NB4 (cell line): Measurements from ENCODE around the gene SHB.

Experiments used
- DNase-seq: peaks from one replicate; pipeline ENCODE4 v3.0.0; 2010; ENCODE audit warnings: low read depth
- H3K4me3 ChIP-seq: one replicate; pipeline ENCODE4 v1.5.1; 2011; ENCODE audit warnings: mild to moderate bottlenecking, low read depth, low read length, moderate library complexity
- MYC ChIP-seq: IDR thresholded peaks from 2 replicates; pipeline ENCODE4 v1.6.1; 2011; ENCODE audit warnings: low read depth, low read length
- POLR2A ChIP-seq: IDR thresholded peaks from 2 replicates; pipeline ENCODE4 v1.6.1; 2011; ENCODE audit warnings: mild to moderate bottlenecking; ENCODE audit not compliant: insufficient read length; ENCODE audit errors: extremely low read depth
- TF ChIP-seq, protein P1 (sequence below): IDR thresholded peaks from 2 replicates; pipeline ENCODE4 v1.6.1; 2011; ENCODE audit warnings: low read depth, low read length
- TF ChIP-seq, protein P2 (sequence below): IDR thresholded peaks from one replicate; pipeline ENCODE4 v1.5.1; 2012; ENCODE audit warnings: low read depth, low read length

SHB gene

DNA sequence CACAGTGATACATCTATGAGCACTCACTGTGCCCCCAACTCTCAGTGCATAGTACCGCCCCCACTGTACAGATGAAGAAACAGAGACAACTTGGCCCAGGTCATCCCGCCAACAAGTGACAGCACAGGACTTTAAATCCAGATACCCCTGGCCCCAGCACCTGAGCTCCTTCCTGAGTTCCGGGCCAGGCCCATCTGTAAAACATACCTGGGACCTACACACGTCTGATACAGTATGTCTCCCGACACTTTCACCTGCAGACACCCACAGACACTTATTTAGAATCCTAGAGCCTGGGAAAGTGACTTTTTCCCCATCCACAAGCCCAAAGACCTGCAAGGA lies 104.3 kb downstream of the SHB start:
- DNase-seq: no peak
- no peak for TF ChIP-seq POLR2A
- TF ChIP-seq, protein P1, sequence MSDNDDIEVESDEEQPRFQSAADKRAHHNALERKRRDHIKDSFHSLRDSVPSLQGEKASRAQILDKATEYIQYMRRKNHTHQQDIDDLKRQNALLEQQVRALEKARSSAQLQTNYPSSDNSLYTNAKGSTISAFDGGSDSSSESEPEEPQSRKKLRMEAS: no peak
- TF ChIP-seq MYC: no peak
- TF ChIP-seq, protein P2, sequence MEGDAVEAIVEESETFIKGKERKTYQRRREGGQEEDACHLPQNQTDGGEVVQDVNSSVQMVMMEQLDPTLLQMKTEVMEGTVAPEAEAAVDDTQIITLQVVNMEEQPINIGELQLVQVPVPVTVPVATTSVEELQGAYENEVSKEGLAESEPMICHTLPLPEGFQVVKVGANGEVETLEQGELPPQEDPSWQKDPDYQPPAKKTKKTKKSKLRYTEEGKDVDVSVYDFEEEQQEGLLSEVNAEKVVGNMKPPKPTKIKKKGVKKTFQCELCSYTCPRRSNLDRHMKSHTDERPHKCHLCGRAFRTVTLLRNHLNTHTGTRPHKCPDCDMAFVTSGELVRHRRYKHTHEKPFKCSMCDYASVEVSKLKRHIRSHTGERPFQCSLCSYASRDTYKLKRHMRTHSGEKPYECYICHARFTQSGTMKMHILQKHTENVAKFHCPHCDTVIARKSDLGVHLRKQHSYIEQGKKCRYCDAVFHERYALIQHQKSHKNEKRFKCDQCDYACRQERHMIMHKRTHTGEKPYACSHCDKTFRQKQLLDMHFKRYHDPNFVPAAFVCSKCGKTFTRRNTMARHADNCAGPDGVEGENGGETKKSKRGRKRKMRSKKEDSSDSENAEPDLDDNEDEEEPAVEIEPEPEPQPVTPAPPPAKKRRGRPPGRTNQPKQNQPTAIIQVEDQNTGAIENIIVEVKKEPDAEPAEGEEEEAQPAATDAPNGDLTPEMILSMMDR: no peak
- no peak overlapping the region for H3K4me3 ChIP-seq

DNA sequence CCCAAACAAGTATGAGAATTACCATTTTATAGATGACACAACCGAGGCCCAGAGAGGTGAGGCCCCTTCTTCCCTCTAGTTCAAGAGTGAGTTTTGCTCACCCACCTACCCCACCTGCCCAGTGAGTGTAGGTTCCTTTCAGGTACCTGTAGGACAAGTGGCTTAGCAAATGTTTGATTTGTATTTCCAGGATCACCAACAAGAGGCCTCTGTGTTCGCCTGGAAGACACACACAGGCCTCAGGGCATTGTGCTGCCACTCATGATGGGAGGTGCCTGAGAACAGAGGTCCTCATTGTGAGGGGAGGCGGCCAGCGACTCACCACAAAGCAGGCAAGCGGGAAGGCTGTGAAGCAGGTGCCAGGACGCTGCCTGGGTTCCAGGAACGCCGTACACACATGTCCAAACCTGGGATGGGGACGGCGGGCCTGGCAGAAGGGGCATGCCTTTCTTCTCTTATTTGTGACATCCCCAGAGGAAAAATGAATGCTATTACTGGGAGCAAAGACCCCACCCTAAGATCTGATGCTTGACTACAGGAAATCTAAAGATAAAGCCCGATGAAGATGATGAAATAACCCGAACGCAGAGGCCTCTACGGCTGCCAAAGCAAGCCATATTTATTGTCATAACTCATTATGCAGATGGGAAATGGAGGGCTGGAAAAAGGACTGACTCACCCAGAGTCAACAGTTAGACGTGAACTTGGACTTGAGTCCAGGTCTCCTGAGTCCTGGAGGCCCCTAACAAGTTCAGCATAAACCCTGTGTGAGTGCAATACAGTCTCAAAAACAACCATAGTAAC lies 104.9 kb downstream of the SHB start:
- peak; percentile 60 for DNase-seq
- no peak overlapping the region for H3K4me3 ChIP-seq
- TF ChIP-seq, protein P2: no peak
- TF ChIP-seq MYC (no peak), POLR2A (no peak)
- TF ChIP-seq, protein P1: no peak

DNA sequence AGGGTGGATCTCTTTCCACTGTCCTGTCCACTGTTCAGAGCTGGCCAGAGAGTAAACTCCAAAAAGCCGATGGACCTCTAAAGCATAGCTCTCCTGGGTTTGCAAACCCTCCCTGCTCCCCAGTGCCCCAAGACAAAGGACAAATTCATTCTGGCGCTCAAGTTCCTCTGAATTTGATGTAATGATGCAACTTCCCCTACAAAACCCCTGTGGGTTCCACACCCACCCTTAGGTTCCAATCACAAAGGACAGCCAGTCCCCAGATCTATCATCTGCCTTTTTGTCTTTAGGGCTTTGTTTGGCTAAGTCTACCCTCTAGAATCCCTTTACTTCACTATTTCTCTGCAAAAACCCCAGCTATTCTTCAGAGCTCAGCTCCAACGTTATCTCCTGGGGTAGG lies 107.7 kb downstream of the SHB start:
- H3K4me3 ChIP-seq: no peak overlapping the region
- TF ChIP-seq, protein P1: no peak
- TF ChIP-seq POLR2A (no peak), MYC (no peak)
- TF ChIP-seq, protein P2: no peak
- peak; percentile 74 for DNase-seq

DNA sequence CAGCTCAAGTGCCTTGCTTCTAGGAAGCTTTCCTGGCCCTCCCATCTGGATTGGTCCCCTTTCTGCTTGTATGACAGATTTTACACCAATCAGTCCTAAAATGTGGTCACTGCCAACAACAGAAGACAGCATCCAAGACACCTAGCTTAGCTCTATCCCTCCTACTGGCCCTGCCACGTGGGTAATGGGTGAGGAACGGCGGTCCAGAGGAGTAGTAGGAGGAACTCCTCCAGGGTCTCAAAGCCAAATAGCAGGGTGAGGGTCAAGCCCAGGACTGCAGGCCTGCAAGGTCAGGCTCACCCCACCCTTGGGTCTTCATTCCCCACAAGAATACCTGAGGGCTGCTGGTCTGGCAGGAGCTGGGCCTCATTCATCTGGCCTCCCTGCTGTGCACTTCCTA lies 108.4 kb downstream of the SHB start:
- no peak for TF ChIP-seq POLR2A
- no peak overlapping the region for H3K4me3 ChIP-seq
- no peak for DNase-seq

DNA sequence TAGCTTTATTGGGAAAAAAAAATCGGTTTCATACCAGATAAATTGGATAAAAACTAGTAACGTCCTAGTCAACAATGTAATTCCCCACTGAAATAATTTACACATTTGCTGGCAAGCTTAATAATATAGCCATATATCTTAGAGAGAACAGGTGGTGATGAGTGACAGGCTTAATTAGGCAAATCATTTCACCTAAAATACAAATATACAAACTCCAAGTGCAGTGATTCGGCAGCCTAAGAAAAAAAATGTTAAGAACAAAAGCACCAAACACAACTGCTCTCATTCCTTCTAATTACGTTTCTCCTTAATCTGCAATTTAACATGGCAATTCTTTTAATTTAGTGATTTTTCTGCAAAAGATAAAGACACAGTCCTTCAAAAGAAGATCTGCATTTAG lies 109.1 kb downstream of the SHB start:
- no peak overlapping the region for H3K4me3 ChIP-seq
- DNase-seq: no peak
- TF ChIP-seq, protein P1: no peak
- no peak for TF ChIP-seq MYC
- TF ChIP-seq, protein P2: no peak
- TF ChIP-seq POLR2A: no peak

DNA sequence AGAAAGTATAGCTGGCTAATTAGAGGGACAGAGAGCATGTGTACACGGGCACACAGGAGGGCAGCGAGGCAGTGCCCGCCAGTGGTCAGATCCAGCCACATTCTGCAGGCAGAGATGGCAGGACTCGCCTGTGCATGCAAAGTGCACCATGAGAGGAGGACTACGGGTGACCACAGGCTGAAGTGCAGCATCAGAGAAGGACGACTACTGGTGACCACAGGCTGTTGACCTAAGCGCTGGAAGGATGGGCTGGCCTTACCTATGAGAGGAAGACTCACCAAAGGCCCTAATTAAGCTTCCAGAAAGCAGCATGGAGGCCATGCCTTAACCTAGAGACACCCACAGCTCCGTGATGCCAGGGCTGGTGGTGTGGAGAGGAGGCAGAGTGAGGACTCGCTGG lies 110.9 kb downstream of the SHB start:
- TF ChIP-seq, protein P2: no peak
- TF ChIP-seq MYC (no peak), POLR2A (no peak)
- TF ChIP-seq, protein P1: no peak
- DNase-seq: no peak
- no peak overlapping the region for H3K4me3 ChIP-seq
